Hematopoietic multipotent progenitor cell treated with erythropoietin and hydrocortisone succinate and interleukin-3 and kit ligand, for 8 days (in vitro differentiated cells): ENCODE data around the gene TEX2.
A peak's percentile ranks its signal among the peaks of the same experiment; 100 is the strongest.

Source experiments
- DNase-seq: peaks from one replicate; pipeline ENCODE4 v3.0.0-alpha.2; 2015

The TEX2 gene

GRCh38 chr17:64263000-64263766 lies at the start of gene TEX2:
Gene TEX2, minus strand, starts transcription at chr17:64263260. Its CDS starts 49,043 bp downstream, at chr17:64214217.
- DNase-seq: peak; percentile 94

- DNase-seq: no peak
Observed at GRCh38 chr17:64309710-64310109, 46.6 kb upstream of the TEX2 start.

- DNase-seq: no peak
Observed at GRCh38 chr17:64309021-64309420, 46.0 kb upstream of the TEX2 start.

- peak; percentile 79 for DNase-seq
Observed at GRCh38 chr17:64306850-64307463, 43.9 kb upstream of the TEX2 start.

- no peak for DNase-seq
Observed at GRCh38 chr17:64304551-64304950, 41.5 kb upstream of the TEX2 start.

- DNase-seq: no peak
Observed at GRCh38 chr17:64300699-64300965, 37.6 kb upstream of the TEX2 start.

- DNase-seq: no peak
Observed at GRCh38 chr17:64297467-64298088, 34.5 kb upstream of the TEX2 start.

- DNase-seq: no peak
Observed at GRCh38 chr17:64296246-64296645, 33.2 kb upstream of the TEX2 start.

GRCh38 chr17:64295146-64295545 lies 32.1 kb upstream of the TEX2 start:
- DNase-seq: no peak

- DNase-seq: peak; percentile 55
Observed at GRCh38 chr17:64291268-64291851, 28.3 kb upstream of the TEX2 start.

- DNase-seq: peak; percentile 80
Observed at GRCh38 chr17:64289741-64290141, 26.7 kb upstream of the TEX2 start.

GRCh38 chr17:64282753-64283080 lies 19.7 kb upstream of the TEX2 start:
- DNase-seq: no peak

- peak; percentile 86 for DNase-seq
Observed at GRCh38 chr17:64281962-64282752, 19.1 kb upstream of the TEX2 start.

GRCh38 chr17:64278614-64279013 lies 15.6 kb upstream of the TEX2 start:
- no peak for DNase-seq

GRCh38 chr17:64277831-64278562 lies 14.9 kb upstream of the TEX2 start:
- DNase-seq: no peak

- DNase-seq: no peak
Observed at GRCh38 chr17:64276961-64277505, 14.0 kb upstream of the TEX2 start.

- DNase-seq: no peak
Observed at GRCh38 chr17:64275016-64275415, 12.0 kb upstream of the TEX2 start.

GRCh38 chr17:64273006-64273405 lies 9.9 kb upstream of the TEX2 start:
- no peak for DNase-seq

GRCh38 chr17:64270885-64271284 lies 7.8 kb upstream of the TEX2 start:
- no peak for DNase-seq

GRCh38 chr17:64269687-64270649 lies 6.9 kb upstream of the TEX2 start:
- DNase-seq: no peak

GRCh38 chr17:64264891-64265290 lies 1.8 kb upstream of the TEX2 start:
- no peak for DNase-seq
